Activated naive CD4-positive, alpha-beta T cell treated with anti-CD3 and anti-CD28 coated beads for 36 hours (primary cell): ENCODE measurements around the gene ADM. TPM values are rescaled to one million over a fixed set of nuclear protein-coding genes. Genes with fewer than 3 reads are reported as not detected.

Experiments used
- CTCF ChIA-PET: fragments of 350-600 bp; sonication (Branson Sonifier 250); formaldehyde crosslinking; loops from one replicate; lab custom pipeline; 2021; ENCODE audit warnings: antibody characterized with exemption; lab: Charles Lee
- DNase-seq: peaks from one replicate; pipeline ENCODE4 v3.0.0-alpha.2; 2020
- H3K27ac Mint-ChIP-seq: one replicate; pipeline ENCODE4 v1.8.0; 2021; ENCODE audit warnings: mild to moderate bottlenecking, mixed read lengths
- H3K27me3 Mint-ChIP-seq: one replicate; pipeline ENCODE4 v1.8.0; 2021; ENCODE audit warnings: low read depth, mixed read lengths
- H3K36me3 Mint-ChIP-seq: one replicate; pipeline ENCODE4 v1.8.0; 2021; ENCODE audit warnings: low read depth, mixed read lengths
- H3K4me1 Mint-ChIP-seq: one replicate; pipeline ENCODE4 v1.8.0; 2021; ENCODE audit warnings: low read depth, mixed read lengths
- H3K4me3 Mint-ChIP-seq: one replicate; pipeline ENCODE4 v1.8.0; 2021; ENCODE audit warnings: mild to moderate bottlenecking, moderate library complexity, mixed read lengths
- H3K9me3 Mint-ChIP-seq: one replicate; pipeline ENCODE4 v1.8.0; 2021; ENCODE audit warnings: mixed read lengths
- intact Hi-C: fragments of 100-400 bp; cut with micrococcal nuclease; formaldehyde crosslinking; loops from one replicate; pipeline ENCODE4 v1.15.1; 2023
- total RNA-seq, 2 experiments: library from RNA; stranded (reverse); gene quantifications; one replicate each; pipeline ENCODE4 v1.2.3, GENCODE V29; 2021

Gene ADM
- total RNA-seq, 2 experiments from 2014 or later, result 0.31 to 0.40 TPM

GRCh38 chr11:10294290-10294953 is 10.5 kb upstream of the ADM start:
- DNase-seq, result no peak
- no peaks in the 10 kb centered on the region for H3K36me3 Mint-ChIP-seq
- intact Hi-C loops, result loop anchor here (1.0 to 10.0 kb wide), 2 partner anchors 9 to 1610 kb away; partner anchors contain the start of genes RPL27A and TRIM66
- H3K4me3 Mint-ChIP-seq, result peak overlapping the region; percentile 73
- CTCF ChIA-PET, result interaction anchor here (1.5 kb wide), 1 partner anchor 10 kb away, joined by 8 read pairs; no protein-coding TSS in a partner anchor
- H3K4me1 Mint-ChIP-seq, result peaks cover 34% of the 10 kb centered on the region
- H3K27me3 Mint-ChIP-seq, result peaks cover 27% of the 10 kb centered on the region
- no peaks in the 10 kb centered on the region for H3K9me3 Mint-ChIP-seq
- no peak overlapping the region for H3K27ac Mint-ChIP-seq

GRCh38 chr11:10295064-10295901 is 9.6 kb upstream of the ADM start:
- CTCF ChIA-PET, result interaction anchor here (1.5 kb wide), 1 partner anchor 9 kb away, joined by 8 read pairs; no protein-coding TSS in a partner anchor
- H3K9me3 Mint-ChIP-seq, result no peaks in the 10 kb centered on the region
- no peak for DNase-seq
- no peaks in the 10 kb centered on the region for H3K36me3 Mint-ChIP-seq
- H3K27me3 Mint-ChIP-seq, result peaks cover 31% of the 10 kb centered on the region
- no peak overlapping the region for H3K27ac Mint-ChIP-seq
- intact Hi-C loops, result loop anchor here (10.0 kb wide), 1 partner anchor 1610 kb away; the partner anchor contains the start of genes RPL27A and TRIM66
- H3K4me3 Mint-ChIP-seq, result peak overlapping the region; percentile 64
- H3K4me1 Mint-ChIP-seq, result peaks cover 34% of the 10 kb centered on the region

GRCh38 chr11:10298342-10298741 is 6.5 kb upstream of the ADM start:
- intact Hi-C loops, result loop anchor here (10.0 kb wide), 1 partner anchor 1614 kb away; the partner anchor contains the start of genes RPL27A and TRIM66
- peaks cover 22% of the 10 kb centered on the region for H3K4me1 Mint-ChIP-seq
- H3K9me3 Mint-ChIP-seq, result no peaks in the 10 kb centered on the region
- no peaks in the 10 kb centered on the region for H3K36me3 Mint-ChIP-seq
- H3K27ac Mint-ChIP-seq, result no peak overlapping the region
- no peak overlapping the region for H3K4me3 Mint-ChIP-seq
- CTCF ChIA-PET, result interaction anchor here (1.0 to 1.7 kb wide), 3 partner anchors 9 to 26 kb away, joined by 3 to 6 read pairs (median 5); no protein-coding TSS in a partner anchor
- DNase-seq, result peak; percentile 79
- H3K27me3 Mint-ChIP-seq, result peaks cover 39% of the 10 kb centered on the region

- no peaks in the 10 kb centered on the region for H3K36me3 Mint-ChIP-seq
- H3K4me3 Mint-ChIP-seq, result peak overlapping the region; percentile 15
- CTCF ChIA-PET, result interaction anchor here (0.7 to 8.2 kb wide), 4 partner anchors 16 to 543 kb away, joined by 4 to 102 read pairs (median 10); no protein-coding TSS in a partner anchor
- DNase-seq, result no peak
- H3K9me3 Mint-ChIP-seq, result no peaks in the 10 kb centered on the region
- intact Hi-C loops, result loop anchor here (10.0 kb wide), 1 partner anchor 937 kb away; no protein-coding TSS in a partner anchor
- peaks cover 41% of the 10 kb centered on the region for H3K27me3 Mint-ChIP-seq
- H3K27ac Mint-ChIP-seq, result no peak overlapping the region
- peaks cover 35% of the 10 kb centered on the region for H3K4me1 Mint-ChIP-seq
These were observed 3.1 kb upstream of the ADM start for GRCh38 chr11:10301656-10302358.

- CTCF ChIA-PET, result interaction anchor here (0.7 to 8.2 kb wide), 6 partner anchors 15 to 544 kb away, joined by 3 to 102 read pairs (median 6); no protein-coding TSS in a partner anchor
- no peak for DNase-seq
- peaks cover 39% of the 10 kb centered on the region for H3K4me1 Mint-ChIP-seq
- peaks cover 42% of the 10 kb centered on the region for H3K27me3 Mint-ChIP-seq
- peak overlapping the region; percentile 81 for H3K4me3 Mint-ChIP-seq
- H3K36me3 Mint-ChIP-seq, result no peaks in the 10 kb centered on the region
- intact Hi-C loops, result loop anchor here (10.0 kb wide), 1 partner anchor 938 kb away; no protein-coding TSS in a partner anchor
- no peak overlapping the region for H3K27ac Mint-ChIP-seq
- no peaks in the 10 kb centered on the region for H3K9me3 Mint-ChIP-seq
These were observed 2.5 kb upstream of the ADM start for GRCh38 chr11:10302359-10302743.

- intact Hi-C loops, result loop anchor here (1.0 to 10.0 kb wide), 3 partner anchors 9 to 938 kb away; partner anchors contain the start of gene SBF2
- Mint-ChIP-seq H3K36me3 (no peaks in the 10 kb centered on the region), H3K27ac (no peak overlapping the region), H3K4me3 (peak overlapping the region; percentile 81), H3K4me1 (peaks cover 36% of the 10 kb centered on the region), H3K27me3 (peaks cover 39% of the 10 kb centered on the region), H3K9me3 (no peaks in the 10 kb centered on the region)
- DNase-seq, result peak; percentile 75
- CTCF ChIA-PET, result interaction anchor here (0.5 to 8.2 kb wide), 7 partner anchors 15 to 544 kb away, joined by 3 to 102 read pairs (median 5); no protein-coding TSS in a partner anchor
These were observed 1.9 kb upstream of the ADM start for GRCh38 chr11:10302744-10303557.

- intact Hi-C loops, result loop anchor here (1.0 to 10.0 kb wide), 3 partner anchors 9 to 939 kb away; partner anchors contain the start of gene SBF2
- CTCF ChIA-PET, result interaction anchor here (0.5 to 8.2 kb wide), 7 partner anchors 8 to 545 kb away, joined by 3 to 102 read pairs (median 8); no protein-coding TSS in a partner anchor
- Mint-ChIP-seq H3K36me3 (no peaks in the 10 kb centered on the region), H3K9me3 (no peaks in the 10 kb centered on the region), H3K27me3 (peaks cover 40% of the 10 kb centered on the region), H3K4me1 (peaks cover 35% of the 10 kb centered on the region), H3K4me3 (peak overlapping the region; percentile 81), H3K27ac (no peak overlapping the region)
- DNase-seq, result peak; percentile 44
These were observed 1.1 kb upstream of the ADM start for GRCh38 chr11:10303558-10304363.

GRCh38 chr11:10305262-10305963 is 540 bp downstream of the ADM start:
- DNase-seq, result peak; percentile 31
- H3K9me3 Mint-ChIP-seq, result no peaks in the 10 kb centered on the region
- no peaks in the 10 kb centered on the region for H3K36me3 Mint-ChIP-seq
- H3K4me1 Mint-ChIP-seq, result peaks cover 33% of the 10 kb centered on the region
- H3K27ac Mint-ChIP-seq, result no peak overlapping the region
- peaks cover 44% of the 10 kb centered on the region for H3K27me3 Mint-ChIP-seq
- H3K4me3 Mint-ChIP-seq, result peak overlapping the region; percentile 81
- CTCF ChIA-PET, result interaction anchor here (0.7 to 8.2 kb wide), 11 partner anchors 19 to 705 kb away, joined by 3 to 102 read pairs (median 3); no protein-coding TSS in a partner anchor
- intact Hi-C loops, result loop anchor here (5.0 to 10.0 kb wide), 6 partner anchors 152 to 941 kb away; partner anchors contain the start of genes AMPD3, SWAP70 and ZNF143

GRCh38 chr11:10305964-10306918 is 1.4 kb downstream of the ADM start:
- intact Hi-C loops, result loop anchor here (2.0 to 10.0 kb wide), 7 partner anchors 151 to 941 kb away; partner anchors contain the start of genes AMPD3, SWAP70, WEE1 and ZNF143
- Mint-ChIP-seq H3K36me3 (no peaks in the 10 kb centered on the region), H3K4me1 (peaks cover 33% of the 10 kb centered on the region), H3K27me3 (peaks cover 44% of the 10 kb centered on the region), H3K27ac (no peak overlapping the region), H3K9me3 (no peaks in the 10 kb centered on the region), H3K4me3 (peak overlapping the region; percentile 81)
- DNase-seq, result peak; percentile 37
- CTCF ChIA-PET, result interaction anchor here (0.6 to 8.2 kb wide), 9 partner anchors 16 to 705 kb away, joined by 3 to 102 read pairs (median 3); no protein-coding TSS in a partner anchor
